GM12878 (cell line): ENCODE data around the gene E2F1. TPM values are rescaled to one million over a fixed set of nuclear protein-coding genes. Genes with fewer than 3 reads are reported as not detected.

ENCODE experiments used
- ATAC-seq: fragments of 200-7000 bp; cut with Tn5 transposase; 3 replicates; pipeline ENCODE4 v1.9.1; 2020; ENCODE audit warnings: mild to moderate bottlenecking, moderate library complexity
- BruUV-seq: library from RNA; stranded (reverse); fragments of 400-500 nt; replicated peaks from 2 replicates; lab custom pipeline; 2021; lab: Mats Ljungman, UMichigan
- CTCF ChIA-PET: fragments of 300-600 bp; sonication (Branson Sonifier 250); formaldehyde crosslinking; extraction: SDS; loops from one replicate; lab custom pipeline; 2021; ENCODE audit warnings: inconsistent platforms; lab: Yijun Ruan, JAX
- POLR2A ChIA-PET: fragments of 350-600 bp; formaldehyde crosslinking; extraction: SDS; loops from one replicate; lab custom pipeline; 2021; ENCODE audit warnings: inconsistent platforms; lab: Charles Lee
- RAD21 ChIA-PET: fragments of 300-600 bp; sonication (Branson Sonifier 250); formaldehyde crosslinking; loops from one replicate; lab custom pipeline; 2023; ENCODE audit warnings: antibody characterized with exemption; ENCODE audit not compliant: unreplicated experiment; lab: Charles Lee
- SMC1A ChIA-PET: fragments of 300-600 bp; sonication (Branson Sonifier 250); formaldehyde crosslinking; loops from one replicate; lab custom pipeline; 2023; ENCODE audit not compliant: unreplicated experiment, uncharacterized antibody; lab: Charles Lee
- DNase-seq: peaks from one replicate; pipeline ENCODE4 v3.0.0-alpha.2; 2011; ENCODE audit warnings: low read depth, low spot score
- FAIRE-seq: peaks from 3 replicates; lab custom pipeline; 2011; peaks lifted over from hg19 to GRCh38; lab: Jason Lieb, UNC
- H2AFZ ChIP-seq: 2 replicates; pipeline ENCODE4 v1.6.0; 2011; ENCODE audit warnings: low read depth, low read length, control low read depth; ENCODE audit not compliant: control insufficient read depth
- H3K27ac ChIP-seq: 2 replicates; pipeline ENCODE4 v1.5.1; 2011; ENCODE audit warnings: control low read depth; ENCODE audit not compliant: control insufficient read depth, insufficient read depth
- H3K27me3 ChIP-seq, 2 experiments: replicated peaks in 1 of 2; 2 replicates each; pipeline versions ENCODE4 v1.6.0 to v1.6.1; 2011; ENCODE audit warnings: low read length in 1 of 2; ENCODE audit not compliant: control insufficient read depth in 2 of 2, insufficient read depth in 2 of 2
- H3K36me3 ChIP-seq, 2 experiments: 2 replicates each; pipeline ENCODE4 v1.5.1; 2011; ENCODE audit warnings: low read length in 1 of 2; ENCODE audit not compliant: control insufficient read depth in 2 of 2, insufficient read depth in 2 of 2
- H3K4me1 ChIP-seq: 2 replicates; pipeline ENCODE4 v1.6.1; 2011; ENCODE audit warnings: mild to moderate bottlenecking, low read length, moderate library complexity, mixed read lengths; ENCODE audit not compliant: control insufficient read depth, insufficient read depth
- H3K4me2 ChIP-seq: 2 replicates; pipeline ENCODE4 v1.6.0; 2011; ENCODE audit warnings: control low read depth; ENCODE audit not compliant: control insufficient read depth, insufficient read depth
- H3K4me3 ChIP-seq: fragments of 200-600 bp; sonication (generic); 2 replicates; pipeline ENCODE4 v1.5.1; 2016
- H3K79me2 ChIP-seq: 2 replicates; pipeline ENCODE4 v1.6.0; 2011; ENCODE audit warnings: low read length; ENCODE audit not compliant: control insufficient read depth, insufficient read depth
- H3K9ac ChIP-seq: 2 replicates; pipeline ENCODE4 v1.8.0; 2011; ENCODE audit warnings: low read length, control low read depth, mixed read lengths; ENCODE audit not compliant: control insufficient read depth, insufficient read depth
- H3K9me3 ChIP-seq: replicated peaks from 3 replicates; pipeline ENCODE4 v1.5.1; 2011; ENCODE audit warnings: mild to moderate bottlenecking, low read length; ENCODE audit not compliant: control insufficient read depth, insufficient read depth
- H4K20me1 ChIP-seq: 2 replicates; pipeline ENCODE4 v1.6.0; 2011; ENCODE audit not compliant: control insufficient read depth, insufficient read depth
- BHLHE40 ChIP-seq, 2 experiments: fragments of 450-650 bp in 1 of 2; IDR thresholded peaks; 2 replicates each; pipeline ENCODE4 v1.6.1; 2011 to 2017; ENCODE audit warnings: low read depth in 2 of 2, borderline replicate concordance in 1 of 2, improper control_type of control experiment in 1 of 2, low read length in 1 of 2, mild to moderate bottlenecking in 1 of 2
- CREB1 ChIP-seq: IDR thresholded peaks from 2 replicates; pipeline ENCODE4 v1.6.1; 2012; ENCODE audit warnings: low read depth, mild to moderate bottlenecking, inconsistent platforms
- DPF2 ChIP-seq: fragments of 450-650 bp; IDR thresholded peaks from 2 replicates; pipeline ENCODE4 v1.6.1; 2017; ENCODE audit warnings: mild to moderate bottlenecking
- FOXK2 ChIP-seq: fragments of 450-650 bp; IDR thresholded peaks from 2 replicates; pipeline ENCODE4 v1.6.1; 2017; ENCODE audit warnings: mild to moderate bottlenecking, moderate library complexity
- IKZF1 ChIP-seq: fragments of 450-650 bp; conservative IDR thresholded peaks from 2 replicates; pipeline ENCODE4 v1.6.1; 2017; ENCODE audit warnings: antibody characterized with exemption, mild to moderate bottlenecking
- MTA3 ChIP-seq: IDR thresholded peaks from 2 replicates; pipeline ENCODE4 v1.6.1; 2012; ENCODE audit warnings: low read length, inconsistent platforms, borderline replicate concordance
- NFXL1 ChIP-seq: fragments of 450-650 bp; IDR thresholded peaks from 2 replicates; pipeline ENCODE4 v1.6.1; 2017; ENCODE audit warnings: antibody characterized with exemption, mild to moderate bottlenecking, borderline replicate concordance
- NR2C1 ChIP-seq: fragments of 450-650 bp; IDR thresholded peaks from 2 replicates; pipeline ENCODE4 v1.6.1; 2017; ENCODE audit warnings: antibody characterized with exemption, mild to moderate bottlenecking, moderate library complexity
- POU2F2 ChIP-seq: IDR thresholded peaks from 3 replicates; pipeline ENCODE4 v1.6.1; 2011; ENCODE audit warnings: low read depth, mild to moderate bottlenecking, low read length, borderline replicate concordance
- TCF7 ChIP-seq: IDR thresholded peaks from 2 replicates; pipeline ENCODE4 v1.6.1; 2014; ENCODE audit warnings: antibody characterized with exemption, borderline replicate concordance
- ZSCAN29 ChIP-seq: fragments of 450-650 bp; IDR thresholded peaks from 2 replicates; pipeline ENCODE4 v1.6.1; 2017; ENCODE audit warnings: mild to moderate bottlenecking, moderate library complexity
- WGBS: methylation state at CpG from one replicate; pipeline ENCODE4 v1.1.6; 2016; ENCODE audit warnings: low lambda C conversion rate; ENCODE audit not compliant: insufficient replicate concordance, insufficient coverage; ENCODE audit errors: missing lambda C conversion rate; 5-methylcytosine and 5-hydroxymethylcytosine counted together
- in situ Hi-C: fragments of 300-500 bp; cut with MboI; formaldehyde crosslinking; loops from 9 replicates; pipeline ENCODE4 v1.14.3; 2018; ENCODE audit warnings: mixed read lengths
- intact Hi-C: fragments of 100-400 bp; cut with micrococcal nuclease; formaldehyde crosslinking; loops from one replicate; pipeline ENCODE4 v1.14.2; 2022; ENCODE audit not compliant: unreplicated experiment
- polyA plus RNA-seq, 11 experiments: library from polyadenylated mRNA; depleted of rRNA in 4 of 11; unstranded in 6 of 11; stranded (reverse) in 5 of 11; fragments of >200 nt; fragmentation: Nextera tagmentation in 4 of 11; fragmentation: Illumina TruSeq in 1 of 11; extraction: Ambion mirVana in 4 of 11; extraction: Trizol in 1 of 11; gene quantifications; 1 replicate in 1 of 11; 2 replicates in 10 of 11; pipeline versions ENCODE4 v1.2.1 to v1.2.3, GENCODE V29; 2011 to 2016; ENCODE audit warnings: inconsistent platforms in 2 of 11, missing spikeins in 2 of 11, low read depth in 1 of 11
- total RNA-seq, 4 experiments: library from RNA; depleted of rRNA in 3 of 4; stranded (reverse); fragments of >200 nt in 3 of 4; fragmentation: Illumina TruSeq in 1 of 4; extraction: Trizol in 1 of 4; gene quantifications; 2 replicates each; pipeline versions ENCODE4 v1.2.1 to v1.2.3, GENCODE V29; 2013 to 2021
- TF ChIP-seq, protein P1 (sequence below): fragments of 150-350 bp; IDR thresholded peaks from 2 replicates; pipeline ENCODE4 v1.6.1; 2014; ENCODE audit warnings: mild to moderate bottlenecking, low read depth, low read length
- TF ChIP-seq, protein P2 (sequence below): fragments of 450-650 bp; IDR thresholded peaks from 2 replicates; pipeline ENCODE4 v1.6.1; 2014; ENCODE audit warnings: mild to moderate bottlenecking
- TF ChIP-seq, protein P3 (sequence below): fragments of 450-650 bp; IDR thresholded peaks from 2 replicates; pipeline ENCODE4 v1.6.1; 2017; ENCODE audit warnings: mild to moderate bottlenecking, low read depth, inconsistent platforms; ENCODE audit not compliant: poor library complexity, severe bottlenecking
- TF ChIP-seq, protein P4 (sequence below): fragments of 450-650 bp; IDR thresholded peaks from 2 replicates; pipeline ENCODE4 v1.6.1; 2017; ENCODE audit warnings: low read depth, mild to moderate bottlenecking, moderate library complexity

Gene E2F1
- total and polyA plus RNA-seq, 10 of the 15 experiments (the other 5 are each of a cell fraction or from before 2014, with no cell fraction given): 0.29 to 50.2 (median 19.7) TPM

DNA sequence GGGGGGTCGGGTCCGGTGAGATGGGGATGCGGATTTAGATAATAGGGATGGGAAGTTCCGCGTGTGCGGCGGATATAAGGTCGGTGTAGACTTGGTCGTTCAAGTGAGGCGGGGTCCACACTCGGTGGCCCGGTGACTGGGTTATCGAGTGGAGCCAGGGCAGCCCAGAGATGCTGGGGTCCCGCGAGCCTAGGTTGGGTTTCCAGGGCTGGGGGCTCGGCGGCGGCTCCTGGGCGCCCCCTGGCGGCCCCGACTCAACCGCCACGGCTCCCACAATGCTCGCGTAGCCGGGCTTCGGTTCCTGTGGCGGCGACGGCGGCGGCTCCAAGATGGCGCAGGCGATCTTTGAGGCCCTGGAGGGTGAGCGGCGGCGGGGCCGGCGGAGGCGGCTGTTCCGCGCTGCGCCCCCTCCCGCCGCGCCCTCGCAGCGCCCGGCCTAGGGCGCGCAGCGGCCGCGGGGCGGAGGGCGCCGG lies 45.5 kb upstream of the E2F1 start, which contains the start of gene ZNF341:
ZNF341 (plus strand) TSS at position 304 of the 473 bp plus-strand sequence; CDS start at position 330, 26 bp downstream.
- Histone ChIP-seq H3K9me3 (peaks cover 1% of the 10 kb centered on the region), H2AFZ (peak within 1 kb of the TSS; percentile 90), H3K36me3 (no peaks in the 10 kb centered on the region), H3K4me2 (peak within 1 kb of the TSS; percentile 83), H3K27me3 (no peaks in the 10 kb centered on the region), H4K20me1 (no peaks in the 10 kb centered on the region), H3K4me1 (peaks cover 7% of the 10 kb centered on the region), H3K4me3 (peak within 1 kb of the TSS; percentile 82), H3K79me2 (peaks cover 1% of the 10 kb centered on the region), H3K9ac (peak within 1 kb of the TSS; percentile 60), H3K27ac (peak within 1 kb of the TSS; percentile 77)
- POLR2A ChIA-PET: interaction anchor here (0.6 to 2.2 kb wide), 9 partner anchors 11 to 130 kb away, joined by 3 to 9 read pairs (median 5); partner anchors contain the start of gene CHMP4B
- RAD21 ChIA-PET: interaction anchor here (0.6 to 2.8 kb wide), 13 partner anchors 9 to 152 kb away, joined by 3 to 24 read pairs (median 4); partner anchors contain the start of genes CHMP4B and PXMP4
- WGBS: under 1% methylated on average over 44 of the region's 57 CpGs
- DNase-seq (peak; percentile 16), FAIRE-seq (no peak), ATAC-seq (peak; percentile 83)
- BruUV-seq: no TSS peak
- in situ Hi-C loops: no loop called here
- CTCF ChIA-PET: interaction anchor here (1.0 to 1.9 kb wide), 6 partner anchors 12 to 64 kb away, joined by 3 to 10 read pairs (median 4); partner anchors contain the start of gene ACTL10
- SMC1A ChIA-PET: interaction anchor here (1.4 to 3.6 kb wide), 3 partner anchors 41 to 80 kb away, joined by 4 to 20 read pairs (median 6); no protein-coding TSS in a partner anchor
- intact Hi-C loops: loop anchor here (1.0 to 5.0 kb wide), 5 partner anchors 45 to 274 kb away; partner anchors contain the start of genes ACTL10, CHMP4B, E2F1 and RALY
- TF ChIP-seq, protein P1, sequence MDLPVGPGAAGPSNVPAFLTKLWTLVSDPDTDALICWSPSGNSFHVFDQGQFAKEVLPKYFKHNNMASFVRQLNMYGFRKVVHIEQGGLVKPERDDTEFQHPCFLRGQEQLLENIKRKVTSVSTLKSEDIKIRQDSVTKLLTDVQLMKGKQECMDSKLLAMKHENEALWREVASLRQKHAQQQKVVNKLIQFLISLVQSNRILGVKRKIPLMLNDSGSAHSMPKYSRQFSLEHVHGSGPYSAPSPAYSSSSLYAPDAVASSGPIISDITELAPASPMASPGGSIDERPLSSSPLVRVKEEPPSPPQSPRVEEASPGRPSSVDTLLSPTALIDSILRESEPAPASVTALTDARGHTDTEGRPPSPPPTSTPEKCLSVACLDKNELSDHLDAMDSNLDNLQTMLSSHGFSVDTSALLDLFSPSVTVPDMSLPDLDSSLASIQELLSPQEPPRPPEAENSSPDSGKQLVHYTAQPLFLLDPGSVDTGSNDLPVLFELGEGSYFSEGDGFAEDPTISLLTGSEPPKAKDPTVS: 0 out of 2 replicates have a peak, but pooled peaks have one; percentile 14
- TF ChIP-seq BHLHE40 (IDR thresholded peaks at IDR 0.05; ENCODE audit: borderline replicate concordance in 1 of 2, low read depth in 2 of 2, low read length in 1 of 2): peak in 1 of 2 experiments; percentile 23; a peak in 1 of 4 replicates
- TF ChIP-seq, protein P2, sequence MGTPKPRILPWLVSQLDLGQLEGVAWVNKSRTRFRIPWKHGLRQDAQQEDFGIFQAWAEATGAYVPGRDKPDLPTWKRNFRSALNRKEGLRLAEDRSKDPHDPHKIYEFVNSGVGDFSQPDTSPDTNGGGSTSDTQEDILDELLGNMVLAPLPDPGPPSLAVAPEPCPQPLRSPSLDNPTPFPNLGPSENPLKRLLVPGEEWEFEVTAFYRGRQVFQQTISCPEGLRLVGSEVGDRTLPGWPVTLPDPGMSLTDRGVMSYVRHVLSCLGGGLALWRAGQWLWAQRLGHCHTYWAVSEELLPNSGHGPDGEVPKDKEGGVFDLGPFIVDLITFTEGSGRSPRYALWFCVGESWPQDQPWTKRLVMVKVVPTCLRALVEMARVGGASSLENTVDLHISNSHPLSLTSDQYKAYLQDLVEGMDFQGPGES: no peak
- TF ChIP-seq, protein P3, sequence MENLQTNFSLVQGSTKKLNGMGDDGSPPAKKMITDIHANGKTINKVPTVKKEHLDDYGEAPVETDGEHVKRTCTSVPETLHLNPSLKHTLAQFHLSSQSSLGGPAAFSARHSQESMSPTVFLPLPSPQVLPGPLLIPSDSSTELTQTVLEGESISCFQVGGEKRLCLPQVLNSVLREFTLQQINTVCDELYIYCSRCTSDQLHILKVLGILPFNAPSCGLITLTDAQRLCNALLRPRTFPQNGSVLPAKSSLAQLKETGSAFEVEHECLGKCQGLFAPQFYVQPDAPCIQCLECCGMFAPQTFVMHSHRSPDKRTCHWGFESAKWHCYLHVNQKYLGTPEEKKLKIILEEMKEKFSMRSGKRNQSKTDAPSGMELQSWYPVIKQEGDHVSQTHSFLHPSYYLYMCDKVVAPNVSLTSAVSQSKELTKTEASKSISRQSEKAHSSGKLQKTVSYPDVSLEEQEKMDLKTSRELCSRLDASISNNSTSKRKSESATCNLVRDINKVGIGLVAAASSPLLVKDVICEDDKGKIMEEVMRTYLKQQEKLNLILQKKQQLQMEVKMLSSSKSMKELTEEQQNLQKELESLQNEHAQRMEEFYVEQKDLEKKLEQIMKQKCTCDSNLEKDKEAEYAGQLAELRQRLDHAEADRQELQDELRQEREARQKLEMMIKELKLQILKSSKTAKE: no peak
- TF ChIP-seq ZSCAN29: peak; percentile 80; the same call in 1 of the 2 replicates
- no peak for TF ChIP-seq TCF7
- TF ChIP-seq, protein P4, sequence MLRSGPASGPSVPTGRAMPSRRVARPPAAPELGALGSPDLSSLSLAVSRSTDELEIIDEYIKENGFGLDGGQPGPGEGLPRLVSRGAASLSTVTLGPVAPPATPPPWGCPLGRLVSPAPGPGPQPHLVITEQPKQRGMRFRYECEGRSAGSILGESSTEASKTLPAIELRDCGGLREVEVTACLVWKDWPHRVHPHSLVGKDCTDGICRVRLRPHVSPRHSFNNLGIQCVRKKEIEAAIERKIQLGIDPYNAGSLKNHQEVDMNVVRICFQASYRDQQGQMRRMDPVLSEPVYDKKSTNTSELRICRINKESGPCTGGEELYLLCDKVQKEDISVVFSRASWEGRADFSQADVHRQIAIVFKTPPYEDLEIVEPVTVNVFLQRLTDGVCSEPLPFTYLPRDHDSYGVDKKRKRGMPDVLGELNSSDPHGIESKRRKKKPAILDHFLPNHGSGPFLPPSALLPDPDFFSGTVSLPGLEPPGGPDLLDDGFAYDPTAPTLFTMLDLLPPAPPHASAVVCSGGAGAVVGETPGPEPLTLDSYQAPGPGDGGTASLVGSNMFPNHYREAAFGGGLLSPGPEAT: 0 out of 2 replicates have a peak, but pooled peaks have one; percentile 14
- peak; percentile 91 for TF ChIP-seq IKZF1
- TF ChIP-seq MTA3: no peak
- peak; percentile 52; the same call in 1 of the 2 replicates for TF ChIP-seq CREB1
- no peak for TF ChIP-seq FOXK2
- peak; percentile 21; the same call in 2 of the 3 replicates for TF ChIP-seq POU2F2
- TF ChIP-seq NFXL1: no peak
- TF ChIP-seq DPF2: 0 out of 2 replicates have a peak, but pooled peaks have one; percentile 31
- TF ChIP-seq NR2C1: peak; percentile 68; the same call in 1 of the 2 replicates
